Measurements from ENCODE around the gene SCAF11.

SCAF11 gene

DNA sequence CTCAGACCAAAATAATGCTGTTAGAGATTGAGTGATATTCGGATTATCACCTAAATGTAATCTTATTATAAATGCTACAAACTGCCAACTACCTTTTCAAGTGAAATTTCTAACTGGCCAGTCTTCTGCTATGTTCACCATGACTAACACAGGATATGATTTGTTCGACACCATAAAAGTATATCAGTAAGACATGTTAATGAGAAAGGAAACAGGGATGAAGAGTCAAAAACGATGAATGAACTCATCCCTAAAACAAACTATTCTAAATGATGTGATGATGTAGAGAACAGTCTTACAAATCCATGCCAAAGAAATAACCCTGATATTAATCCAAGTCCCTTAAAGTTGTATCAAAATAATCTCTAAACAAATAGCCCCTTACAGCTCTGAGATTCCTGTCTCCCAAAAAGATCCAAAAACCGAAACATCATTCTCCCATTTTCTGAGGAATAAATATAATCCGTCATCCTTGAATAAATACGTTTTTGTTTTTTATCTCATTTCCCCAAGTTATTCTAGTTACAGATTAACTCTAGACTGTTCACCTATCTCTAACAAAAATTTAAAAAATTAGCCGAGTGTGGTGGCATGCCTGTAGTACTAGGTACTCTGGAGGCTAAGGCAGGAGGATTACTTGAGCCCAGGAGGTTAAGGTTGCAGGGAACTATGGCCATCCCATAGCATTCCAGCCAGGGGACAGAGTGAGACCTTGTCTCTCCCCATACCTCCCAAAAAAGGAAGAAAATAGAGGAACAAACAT, 9.1 kb downstream of the SCAF11 start:
- DNase-seq (ENCODE audit: low spot score): no peak

DNA sequence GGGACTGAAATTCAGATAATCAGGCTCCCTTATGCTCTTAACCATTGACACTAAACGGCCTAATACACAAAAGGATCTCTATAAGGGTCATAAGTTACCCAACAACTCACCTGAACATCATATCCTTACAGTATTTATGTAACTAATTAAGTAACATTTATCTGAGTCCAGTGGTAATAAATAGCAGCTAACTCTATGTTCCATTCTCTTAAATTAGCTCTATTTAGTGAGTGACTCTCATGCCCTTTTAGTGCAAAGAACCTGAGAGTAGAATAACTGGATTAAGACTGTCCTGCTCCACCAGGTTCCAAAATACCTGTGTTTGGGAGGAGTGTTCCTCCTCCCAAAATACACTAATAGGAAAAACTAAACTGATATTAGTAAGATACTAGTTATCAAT, 9.8 kb downstream of the SCAF11 start:
- DNase-seq (ENCODE audit: low spot score): no peak

DNA sequence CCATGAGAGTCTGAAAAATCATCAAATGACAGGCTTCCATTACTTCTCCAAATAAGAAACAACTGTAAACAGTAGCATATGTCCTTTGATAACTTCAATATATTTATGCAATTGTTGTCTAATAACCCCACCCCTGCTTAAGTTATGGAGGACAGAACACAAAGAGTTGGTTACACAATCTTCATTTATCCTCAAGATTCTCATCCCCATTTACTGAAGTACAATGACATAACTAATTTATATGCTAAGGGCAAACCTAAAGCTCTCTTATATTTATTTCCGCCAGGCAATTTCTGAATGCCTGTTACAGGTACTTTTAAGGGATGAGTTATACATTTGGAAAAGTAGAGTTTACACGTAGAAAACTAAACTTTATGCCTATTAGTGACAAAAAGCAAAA, 12.3 kb downstream of the SCAF11 start:
- no peak for DNase-seq (ENCODE audit: low spot score)

DNA sequence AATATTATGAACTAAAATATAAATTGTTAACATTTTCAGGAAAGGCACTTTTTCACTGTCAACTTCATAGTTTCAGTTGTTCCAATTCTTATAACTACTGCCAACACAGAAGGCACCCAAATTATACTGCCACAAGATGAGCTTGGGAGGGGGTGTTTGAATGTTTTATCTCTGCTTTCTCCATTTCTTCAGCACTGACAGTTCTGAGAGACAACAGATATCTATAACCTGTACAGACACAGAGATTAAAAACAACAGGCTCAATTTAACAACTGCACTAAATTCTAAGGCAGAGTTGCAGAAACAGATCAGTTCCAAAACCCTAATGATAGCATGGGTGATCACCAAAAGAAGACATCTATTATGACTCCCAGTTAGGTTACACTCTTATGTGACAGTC, 12.8 kb downstream of the SCAF11 start:
- DNase-seq (ENCODE audit: low spot score): no peak

DNA sequence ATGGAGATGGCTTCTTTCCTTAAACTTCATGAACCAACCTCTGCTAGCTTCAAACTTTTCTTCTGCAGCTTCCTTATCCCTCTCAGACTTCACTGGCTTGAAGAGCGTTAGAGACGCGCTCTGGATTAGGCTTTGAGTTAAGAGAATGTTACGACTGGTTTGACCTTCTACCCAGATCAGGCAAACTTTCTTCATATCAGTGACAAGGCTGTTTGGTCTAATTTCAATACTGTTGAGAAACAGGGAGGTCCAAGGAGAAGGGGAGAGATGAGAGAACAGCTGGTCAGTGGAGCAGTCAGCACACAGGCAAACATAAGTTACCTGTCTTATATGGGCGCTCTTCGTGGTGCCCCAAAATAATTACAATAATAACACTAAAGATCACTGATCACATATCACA, 14.9 kb downstream of the SCAF11 start:
- DNase-seq (ENCODE audit: low spot score): no peak

DNA sequence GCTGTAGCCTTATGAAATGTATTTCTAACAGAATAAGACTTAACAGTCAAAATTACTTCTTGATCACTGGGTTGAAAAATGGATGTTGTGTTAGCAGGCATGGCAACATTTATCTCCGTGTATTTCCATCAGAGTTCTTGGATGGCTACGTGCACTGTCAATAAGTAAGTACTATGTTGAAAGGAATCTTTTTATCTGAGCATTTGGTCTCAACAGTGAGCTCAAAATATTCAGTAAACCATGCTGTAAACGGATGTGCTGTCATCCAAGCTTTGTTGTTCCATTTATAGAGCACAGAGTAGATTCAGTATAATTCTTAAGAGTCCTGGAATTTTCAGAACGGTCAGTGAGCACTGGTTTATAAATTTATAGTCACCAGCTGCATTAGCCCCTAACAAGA, 15.5 kb downstream of the SCAF11 start:
- DNase-seq (ENCODE audit: low spot score): no peak

DNA sequence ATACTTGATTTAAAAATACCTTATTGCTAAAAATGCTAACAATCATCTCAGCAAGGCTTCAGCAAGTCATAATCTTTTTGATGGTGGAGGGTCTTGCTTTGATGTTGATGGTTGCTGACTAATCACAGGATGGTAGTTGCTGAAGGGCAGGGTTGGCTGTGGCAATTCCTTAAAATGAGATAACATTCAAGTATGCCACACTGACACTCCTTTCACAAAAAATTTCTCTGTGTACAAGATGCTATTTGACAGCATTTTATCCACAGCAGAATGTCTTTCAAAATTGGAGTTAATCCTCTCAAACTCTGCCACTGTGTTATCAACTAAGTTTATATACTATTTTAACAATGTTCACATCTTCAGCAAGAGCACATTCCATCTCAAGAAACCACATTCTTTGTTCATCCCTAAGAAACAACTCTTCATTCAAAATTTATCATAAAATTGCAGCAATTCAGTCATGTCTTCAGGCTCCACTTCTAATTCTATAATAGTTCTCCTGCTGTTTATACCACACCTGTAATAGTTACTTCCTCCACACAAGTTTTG, 16.1 kb downstream of the SCAF11 start:
- DNase-seq (ENCODE audit: low spot score): no peak

DNA sequence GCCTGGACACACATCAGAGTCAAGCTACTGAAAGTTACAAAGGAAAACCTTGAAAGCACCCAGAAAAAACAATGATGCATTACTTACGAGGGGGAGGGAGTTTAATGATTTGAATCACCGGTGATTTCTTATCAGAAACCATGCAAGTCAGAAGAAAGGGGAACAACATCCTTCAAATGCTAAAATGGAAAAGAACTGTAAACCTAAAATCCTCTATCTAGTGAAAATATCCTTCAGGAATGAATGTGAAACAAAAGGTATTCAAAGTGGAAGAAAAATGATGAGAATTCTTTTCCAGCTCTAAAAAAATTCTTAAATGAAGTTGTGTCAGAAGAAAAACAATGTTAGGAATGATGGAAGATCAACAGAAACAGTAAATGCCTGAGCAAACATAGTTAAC, 16.8 kb downstream of the SCAF11 start:
- no peak for DNase-seq (ENCODE audit: low spot score)

DNA sequence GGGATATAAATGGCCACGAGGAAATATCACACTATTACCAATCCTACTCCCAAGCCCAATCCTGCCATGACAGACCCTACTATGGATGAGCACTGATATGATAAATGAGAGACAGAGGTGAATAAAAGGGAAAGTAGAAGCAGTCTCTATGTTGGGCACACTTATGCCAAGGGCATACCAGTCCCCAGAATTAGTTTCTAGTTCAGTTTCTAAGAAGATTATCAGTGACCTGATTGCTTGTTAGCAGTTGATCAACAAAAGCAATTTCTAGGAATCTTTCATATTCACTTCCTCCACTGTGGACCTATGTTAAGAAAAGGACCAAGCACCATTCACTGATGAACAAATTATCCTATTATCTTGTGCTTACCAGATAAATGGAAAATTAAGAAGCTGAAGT, 20.0 kb downstream of the SCAF11 start:
- no peak for DNase-seq (ENCODE audit: low spot score)

DNA sequence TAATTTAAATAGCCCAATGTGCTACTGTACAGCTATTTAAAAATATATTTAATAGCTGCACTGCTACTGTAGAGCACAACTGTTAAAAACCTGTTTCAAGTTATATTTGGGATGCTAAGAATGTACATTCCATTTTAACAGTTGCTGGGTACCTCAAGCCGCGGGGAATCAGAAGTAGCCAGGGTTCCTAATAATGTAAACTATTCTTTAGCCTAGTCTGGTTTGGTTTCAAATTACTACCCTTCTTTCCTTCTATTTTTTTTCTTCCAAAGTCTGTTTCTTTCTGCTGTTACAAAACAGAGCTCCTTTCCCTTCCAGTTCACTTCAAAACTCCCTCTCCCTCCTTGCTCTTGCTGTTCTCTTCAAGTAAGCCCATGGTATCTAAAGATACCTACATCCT, 21.3 kb downstream of the SCAF11 start:
- no peak for DNase-seq (ENCODE audit: low spot score)

DNA sequence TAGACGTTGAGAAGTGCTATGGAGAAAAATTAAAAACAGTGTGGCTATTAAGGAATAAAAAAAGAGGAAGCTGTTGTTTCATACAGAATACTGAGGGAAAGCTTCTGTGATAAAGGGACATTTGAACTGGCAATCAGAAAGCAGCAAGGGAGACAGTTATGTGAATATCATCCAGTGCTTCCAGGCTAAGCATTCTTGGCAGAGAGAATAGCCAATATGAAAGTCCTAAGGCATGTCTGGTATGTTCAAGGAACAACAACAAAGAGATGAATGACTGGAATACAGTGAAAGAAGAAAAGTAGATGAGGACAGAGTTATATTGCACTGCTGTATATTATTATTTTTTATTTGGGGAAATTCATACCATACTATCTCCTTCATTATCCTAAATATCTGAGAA, 23.9 kb downstream of the SCAF11 start:
- DNase-seq (ENCODE audit: low spot score): no peak

DNA sequence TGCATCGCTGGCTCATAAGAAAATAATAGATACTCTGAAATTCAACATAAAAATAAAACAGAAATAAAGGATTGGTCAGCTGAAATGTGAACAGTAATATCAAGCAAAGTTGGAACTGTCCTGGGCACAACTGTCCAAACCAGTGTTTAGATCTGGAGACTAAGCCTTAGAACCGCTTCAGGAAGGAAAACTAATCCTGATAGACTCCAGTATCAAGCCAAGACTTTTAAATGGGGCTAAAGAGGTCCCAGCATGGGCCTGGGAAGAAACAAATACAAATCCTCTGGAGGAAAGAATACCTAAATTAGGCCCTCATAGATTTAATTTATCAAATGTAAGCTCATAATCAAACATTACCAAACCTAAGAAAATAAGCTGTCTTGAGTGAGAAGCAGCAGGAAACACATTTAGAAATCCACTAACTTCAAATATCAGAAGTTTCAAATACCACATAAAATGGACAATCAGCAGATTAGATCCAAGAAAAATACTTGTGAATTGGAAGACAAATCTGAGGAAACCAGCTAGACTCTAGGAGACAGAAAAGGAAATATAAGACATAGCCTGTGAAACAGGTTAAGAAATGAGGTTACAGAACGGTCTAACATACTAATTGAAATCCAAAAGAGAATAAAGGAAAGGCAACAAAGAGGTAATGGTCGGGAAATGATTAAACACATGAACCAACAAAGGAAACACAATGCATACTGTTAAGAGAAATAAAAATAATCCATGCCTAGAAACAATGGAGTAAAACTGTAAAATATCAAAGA, 27.6 kb downstream of the SCAF11 start:
- DNase-seq (ENCODE audit: low spot score): no peak

DNA sequence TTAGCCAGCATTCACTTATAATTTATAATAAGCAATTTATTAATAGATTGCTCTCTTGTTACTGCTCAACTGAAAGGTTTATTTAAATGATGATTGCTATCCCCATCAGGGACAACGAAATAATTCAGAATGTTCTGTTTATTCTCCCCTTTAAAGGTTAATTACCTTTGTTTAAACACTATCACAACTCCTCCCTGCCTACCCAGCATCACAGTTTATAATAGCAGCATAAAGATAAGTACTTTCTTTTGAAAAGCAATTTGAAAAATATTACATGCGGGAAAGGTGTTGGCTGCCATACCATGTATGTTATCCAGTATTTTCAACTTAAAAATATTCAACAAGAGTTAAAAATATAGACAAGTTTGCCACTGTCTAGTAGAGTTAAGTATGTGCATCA, 30.6 kb downstream of the SCAF11 start:
- no peak for DNase-seq (ENCODE audit: low spot score)

DNA sequence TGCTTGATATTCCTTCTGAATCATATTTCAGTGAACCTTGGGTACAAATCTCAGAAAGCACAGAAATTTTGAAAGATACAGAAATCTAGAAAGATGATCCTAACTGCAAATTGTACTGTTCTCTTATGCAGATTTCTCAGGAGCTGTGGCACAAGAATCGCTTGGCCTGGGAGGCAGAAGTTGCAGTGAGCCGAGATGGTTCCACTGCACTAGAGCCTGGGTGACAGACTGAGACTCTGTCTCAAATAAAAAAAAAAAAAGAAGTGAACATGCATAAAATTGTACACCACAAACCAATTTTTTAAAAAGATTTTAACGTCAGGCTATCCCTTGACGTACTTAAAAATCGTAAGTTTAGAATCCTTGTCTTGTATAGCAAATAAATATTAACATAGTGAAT, 31.3 kb downstream of the SCAF11 start:
- DNase-seq (ENCODE audit: low spot score): no peak

DNA sequence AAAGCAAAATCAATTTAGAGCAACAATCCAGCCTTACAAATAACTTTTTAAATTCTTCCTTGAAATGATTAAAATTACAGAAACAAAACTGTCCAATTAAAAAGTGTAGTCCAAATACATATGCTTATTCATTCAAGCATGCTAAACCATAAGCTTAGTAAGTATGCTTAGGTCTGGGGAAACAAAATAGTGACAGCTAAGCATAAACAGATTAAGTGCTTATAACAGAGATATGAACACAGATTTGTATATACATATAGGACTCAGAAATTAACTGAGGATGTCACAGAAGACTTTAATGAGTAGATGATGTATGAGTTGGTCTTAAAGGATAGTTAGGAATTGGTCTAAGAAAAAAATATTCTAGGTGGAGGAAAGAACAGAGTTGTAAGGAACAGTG, 41.8 kb downstream of the SCAF11 start:
- no peak for DNase-seq (ENCODE audit: low spot score)

DNA sequence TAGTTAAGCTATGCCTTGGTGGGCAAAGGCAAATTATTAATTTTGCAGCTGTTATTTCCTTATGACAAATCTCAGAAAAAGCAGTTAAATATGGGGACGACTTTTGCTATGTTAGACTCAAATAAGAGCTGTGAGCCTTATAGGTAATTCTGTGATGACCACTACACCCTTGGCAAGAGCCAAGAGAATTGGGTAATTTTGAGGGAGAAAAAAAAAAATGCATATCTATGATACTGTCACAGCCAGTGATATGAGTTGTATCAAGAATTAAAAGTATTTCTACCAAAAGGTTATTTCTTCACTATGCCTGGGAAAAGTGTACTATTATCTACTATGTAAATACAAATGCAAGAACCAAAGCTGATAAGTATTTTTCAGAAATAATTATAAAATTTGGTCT, 43.9 kb downstream of the SCAF11 start:
- DNase-seq (ENCODE audit: low spot score): no peak

DNA sequence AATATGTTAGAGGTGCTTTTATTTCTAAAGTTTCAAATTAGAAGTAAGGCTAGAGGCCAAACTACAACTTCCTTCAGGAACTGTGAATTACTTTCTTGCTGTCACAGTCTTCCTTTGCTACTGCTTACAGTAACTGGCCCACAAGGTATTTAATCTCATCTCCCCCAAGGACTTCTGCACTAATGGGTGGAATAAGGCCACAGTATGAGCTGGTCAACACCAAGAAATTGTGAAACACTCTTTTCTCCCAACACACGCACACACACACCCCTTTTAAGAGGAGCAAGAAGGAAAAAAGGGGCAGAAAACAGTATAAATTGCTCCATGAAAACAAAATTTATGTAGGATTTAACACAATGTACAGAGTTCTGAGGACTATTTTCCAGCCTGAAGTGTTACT, 45.6 kb downstream of the SCAF11 start:
- DNase-seq (ENCODE audit: low spot score): no peak

DNA sequence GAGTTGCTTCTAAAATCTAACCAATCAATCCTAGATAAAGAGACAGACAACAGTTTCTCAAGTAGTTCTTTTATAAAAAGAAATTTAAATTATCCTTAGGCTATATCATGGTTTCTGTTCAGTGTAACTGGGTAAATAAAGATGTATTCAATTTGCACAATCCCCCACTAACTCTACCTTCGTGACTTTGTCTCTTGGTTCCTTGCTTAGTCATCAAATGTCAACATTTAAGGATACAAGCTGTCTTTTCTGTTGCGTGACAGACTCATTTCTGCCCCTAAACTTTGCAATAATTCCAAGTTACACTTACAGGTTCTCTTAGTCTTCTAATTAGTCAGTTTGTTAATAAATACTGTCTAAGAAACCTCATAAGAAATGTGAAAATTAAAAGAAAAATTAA, 50.6 kb downstream of the SCAF11 start:
- DNase-seq (ENCODE audit: low spot score): no peak

DNA sequence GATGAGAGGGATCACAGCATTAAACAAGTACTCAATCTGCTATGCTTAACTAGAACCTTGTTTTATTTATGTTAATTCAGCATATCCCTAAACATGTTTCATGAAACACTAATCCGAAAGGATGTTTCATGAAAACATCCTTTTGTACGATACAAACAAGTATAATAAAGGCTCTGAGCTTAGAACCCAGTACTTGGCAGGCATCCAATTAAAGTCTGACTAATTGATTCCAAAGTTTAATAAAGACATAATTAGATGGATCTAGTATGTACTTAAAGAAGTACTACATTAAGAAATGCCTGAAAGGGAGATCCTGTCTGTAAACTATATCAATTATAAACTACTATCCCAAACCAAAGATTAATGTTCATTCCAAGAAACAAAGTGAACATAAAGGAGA, 51.8 kb downstream of the SCAF11 start:
- DNase-seq (ENCODE audit: low spot score): no peak

DNA sequence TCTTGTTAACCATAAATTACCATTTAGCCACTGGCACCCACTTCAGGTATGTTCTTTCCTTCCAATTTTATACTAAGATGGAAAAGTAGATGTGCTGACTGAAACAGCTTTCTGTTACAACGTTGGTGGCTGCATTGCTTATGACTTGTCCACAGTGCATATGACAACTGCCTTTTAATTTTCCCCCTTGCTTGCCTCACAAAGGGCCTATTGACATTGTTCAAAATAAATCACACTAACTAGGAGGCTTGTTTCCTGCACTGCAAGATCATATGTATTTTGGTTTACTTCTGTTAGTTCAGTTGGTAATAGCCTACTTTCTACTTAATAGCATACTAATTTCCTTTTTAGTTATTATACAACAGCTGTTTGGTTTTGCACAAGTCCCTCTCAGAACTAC, 55.4 kb downstream of the SCAF11 start:
- peak; percentile 11 for DNase-seq (ENCODE audit: low spot score)

DNA sequence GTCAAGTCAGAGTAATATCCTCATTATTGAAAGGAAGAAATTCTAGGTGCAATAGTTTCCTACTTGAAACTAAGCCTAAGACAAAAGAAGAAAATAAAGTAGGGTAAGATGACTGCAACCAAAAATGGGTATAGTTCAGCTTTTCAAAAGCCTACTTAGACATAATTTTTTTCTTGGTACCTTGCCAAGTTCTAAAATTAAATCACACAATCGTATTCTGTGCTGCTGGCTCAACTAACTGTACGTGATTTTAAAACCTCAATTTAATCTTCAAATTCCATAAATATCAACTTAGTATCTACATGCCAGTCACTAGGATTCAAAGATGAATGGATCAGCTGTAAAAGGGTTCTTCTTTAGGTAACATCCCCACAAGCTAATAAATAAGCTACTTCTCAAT, 56.9 kb downstream of the SCAF11 start:
- no peak for DNase-seq (ENCODE audit: low spot score)

DNA sequence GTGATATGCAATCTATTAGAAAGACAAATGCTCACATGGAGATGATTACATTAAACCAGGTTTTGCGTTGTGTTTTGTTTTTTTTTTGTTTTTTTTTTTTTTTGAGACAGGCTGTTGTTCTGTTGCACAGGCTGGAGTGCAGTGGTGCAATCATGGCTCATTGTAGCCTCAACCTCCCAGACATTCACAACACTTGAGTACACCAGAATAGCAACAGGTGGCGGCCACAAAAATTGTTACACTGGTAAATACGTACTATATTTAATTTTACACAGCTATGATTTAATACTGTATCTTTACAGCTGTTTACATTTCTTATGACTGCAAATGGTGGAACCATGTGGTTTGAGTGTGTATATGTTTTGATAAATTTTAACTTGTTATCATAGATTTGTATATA, 60.0 kb downstream of the SCAF11 start:
- DNase-seq (ENCODE audit: low spot score): no peak

DNA sequence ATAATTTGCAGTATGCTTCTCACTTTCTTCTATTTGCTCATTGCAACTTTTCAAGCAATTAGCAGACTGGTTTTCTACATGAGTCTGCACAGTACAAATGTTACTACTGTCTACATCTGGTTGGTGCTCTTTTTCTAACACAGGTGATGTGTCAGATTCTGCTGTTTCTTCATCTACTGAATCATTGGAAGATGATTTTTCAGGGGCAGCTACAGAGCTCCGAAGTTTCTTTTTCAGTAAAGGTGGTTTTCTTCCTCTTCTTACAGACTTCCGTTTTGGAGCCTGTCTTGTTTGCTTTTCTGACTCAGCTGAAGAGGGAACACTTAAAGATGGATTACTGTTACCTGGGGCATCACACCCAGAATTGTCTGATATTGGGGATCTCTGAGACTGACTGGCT, 62.1 kb downstream of the SCAF11 start:
- no peak for DNase-seq (ENCODE audit: low spot score)

DNA sequence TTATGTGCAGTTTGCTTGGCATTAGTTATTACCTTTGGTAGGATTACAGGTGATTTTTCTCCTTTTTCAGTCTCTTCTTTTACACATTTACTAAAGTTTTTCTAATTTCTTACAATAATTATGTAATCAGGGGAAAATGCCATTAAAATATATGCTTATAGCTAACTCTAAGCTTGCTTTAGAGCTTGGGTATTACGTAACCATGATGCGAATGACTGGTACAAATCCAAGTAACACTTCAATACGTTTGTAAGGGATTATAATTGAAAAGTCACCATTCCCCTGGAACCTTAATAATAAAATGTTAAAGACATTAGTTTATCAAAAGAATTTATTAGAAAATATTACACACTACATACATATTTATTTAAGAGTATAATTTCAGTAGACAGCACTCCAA, 71.6 kb downstream of the SCAF11 start:
- DNase-seq (ENCODE audit: low spot score): no peak
